Measurements from ENCODE around the gene ZNF710.
"Not testable (repeated sequence)": the region's sequence is repeated elsewhere in the genome, so short reads cannot be mapped to it uniquely, and the experiment has no call there.

Gene ZNF710

DNA sequence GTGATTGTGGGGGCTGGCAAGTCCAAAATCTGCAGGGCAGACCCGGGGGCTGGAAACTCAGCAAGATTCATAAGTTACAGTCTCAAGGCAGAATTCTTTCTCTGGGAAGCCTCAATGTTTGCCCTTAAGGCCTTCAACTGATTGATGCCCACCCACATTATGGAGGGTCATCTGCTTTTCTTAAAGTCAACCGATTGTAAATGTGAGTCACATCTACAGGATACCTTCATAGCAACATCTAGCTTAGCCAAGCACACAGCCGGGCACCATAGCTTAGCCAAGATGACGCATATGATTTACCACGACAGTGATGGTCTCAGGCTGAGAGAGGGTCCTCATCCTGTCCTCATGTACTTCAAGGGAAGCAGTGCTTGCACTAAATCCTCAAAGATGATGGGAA, 57.7 kb downstream of the ZNF710 start:
- DNase-seq (ENCODE audit: extremely low read depth in 1 of 2, low read depth in 1 of 2) = no peak

DNA sequence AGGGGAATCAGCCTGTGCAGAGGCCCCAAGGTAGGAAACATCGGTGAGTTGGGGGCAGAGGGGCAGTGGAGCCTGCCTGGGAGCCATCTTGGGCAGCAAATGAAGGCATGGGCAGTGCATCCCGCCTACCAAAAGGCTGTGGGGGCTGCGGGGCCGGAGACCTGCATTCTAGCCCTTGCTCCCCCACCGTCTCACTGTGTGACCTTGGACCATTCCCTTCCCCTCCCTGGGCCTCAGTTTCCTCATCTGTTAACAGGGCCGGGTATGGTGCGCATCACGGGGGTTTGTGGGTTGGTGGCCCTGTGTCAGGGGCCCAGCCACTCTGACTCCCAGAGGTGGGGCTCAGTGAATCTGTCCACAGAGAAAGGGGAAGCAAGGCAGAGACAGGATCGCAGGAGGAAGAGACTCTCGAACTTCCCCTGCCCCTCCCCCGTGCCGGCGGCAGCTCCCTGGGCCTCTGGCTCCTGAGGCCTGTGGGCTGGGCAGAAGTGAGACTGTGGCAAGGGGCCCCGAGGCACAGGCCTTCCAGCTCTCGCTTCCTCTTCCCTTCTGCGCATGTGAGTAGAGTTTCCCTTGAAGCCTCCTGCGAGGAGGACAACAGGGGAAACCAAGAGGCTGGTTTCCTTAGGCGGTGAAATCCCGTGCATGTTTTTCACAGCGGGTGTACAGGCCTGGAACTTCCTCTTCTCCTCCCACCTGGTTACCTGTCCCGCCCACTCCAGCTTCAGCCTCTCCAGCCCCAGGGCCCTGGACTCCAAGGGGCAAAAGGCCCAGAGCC, 58.3 kb downstream of the ZNF710 start:
- peak; percentile 63 to 81 for DNase-seq (ENCODE audit: extremely low read depth in 1 of 2, low read depth in 1 of 2)

DNA sequence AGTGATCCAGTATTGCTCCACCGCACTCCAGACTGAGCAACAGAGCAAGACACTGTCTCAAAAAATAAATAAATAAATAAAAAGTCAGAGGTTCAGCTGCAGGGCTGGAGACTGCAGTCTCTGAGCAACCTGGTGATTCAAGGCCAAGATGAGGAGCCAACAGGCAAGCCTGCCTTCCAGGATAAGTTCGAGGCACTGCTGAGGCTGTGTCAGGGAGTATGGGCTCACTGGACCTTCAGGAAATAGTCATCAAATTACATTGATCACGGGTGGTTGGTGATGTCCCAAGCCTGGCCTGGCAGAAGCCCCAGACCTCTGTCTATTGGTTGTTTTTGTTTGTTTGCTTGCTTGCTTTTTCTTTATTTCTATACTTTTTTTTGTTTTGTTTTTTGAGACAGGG, 59.7 kb downstream of the ZNF710 start:
- no peak for DNase-seq (ENCODE audit: extremely low read depth in 1 of 2, low read depth in 1 of 2)

DNA sequence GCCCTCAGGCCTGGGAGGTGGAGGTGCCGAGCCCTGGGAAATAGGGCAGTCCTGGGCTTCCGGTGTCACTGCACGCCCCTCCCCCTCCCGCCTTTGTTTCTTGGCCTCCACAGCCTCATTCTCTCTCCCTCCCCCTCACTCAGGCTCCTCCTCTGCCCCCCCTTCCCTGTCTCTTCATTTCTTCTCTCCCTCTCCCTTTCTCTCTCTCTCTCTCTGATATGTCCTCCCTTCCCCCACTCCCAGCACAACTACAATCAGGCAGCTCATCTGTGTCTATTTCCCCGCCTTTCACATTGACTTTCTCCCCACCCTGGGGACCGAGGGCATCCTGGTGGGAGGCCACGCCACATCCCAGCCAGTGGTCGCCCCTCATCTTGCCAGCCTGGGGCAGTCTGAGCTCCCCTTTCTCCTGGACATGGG, 60.9 kb downstream of the ZNF710 start:
- no peak for DNase-seq (ENCODE audit: extremely low read depth in 1 of 2, low read depth in 1 of 2)

DNA sequence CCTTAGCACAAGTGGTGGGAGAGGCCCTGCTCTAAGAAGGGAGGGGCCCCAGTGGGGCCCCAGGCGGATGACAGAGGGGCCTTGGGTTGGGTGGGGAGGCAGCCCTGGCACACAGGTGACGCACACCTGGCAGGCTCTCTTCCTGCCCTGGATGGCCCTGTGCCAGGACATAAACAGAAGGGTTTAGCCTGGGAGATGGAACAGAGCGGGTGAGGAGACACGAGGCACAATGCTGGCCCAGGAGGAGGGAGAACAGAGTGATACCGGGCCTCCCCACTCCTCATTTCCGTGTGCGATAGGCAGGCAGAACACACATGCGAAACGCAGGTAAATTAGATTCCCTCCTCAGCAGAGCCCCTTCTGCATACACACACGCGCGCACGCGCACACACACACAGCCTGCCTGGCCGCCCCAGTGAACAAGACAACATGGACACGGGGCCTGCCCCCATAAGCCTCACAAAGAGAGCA, 61.4 kb downstream of the ZNF710 start:
- DNase-seq (ENCODE audit: extremely low read depth in 1 of 2, low read depth in 1 of 2) = no peak

DNA sequence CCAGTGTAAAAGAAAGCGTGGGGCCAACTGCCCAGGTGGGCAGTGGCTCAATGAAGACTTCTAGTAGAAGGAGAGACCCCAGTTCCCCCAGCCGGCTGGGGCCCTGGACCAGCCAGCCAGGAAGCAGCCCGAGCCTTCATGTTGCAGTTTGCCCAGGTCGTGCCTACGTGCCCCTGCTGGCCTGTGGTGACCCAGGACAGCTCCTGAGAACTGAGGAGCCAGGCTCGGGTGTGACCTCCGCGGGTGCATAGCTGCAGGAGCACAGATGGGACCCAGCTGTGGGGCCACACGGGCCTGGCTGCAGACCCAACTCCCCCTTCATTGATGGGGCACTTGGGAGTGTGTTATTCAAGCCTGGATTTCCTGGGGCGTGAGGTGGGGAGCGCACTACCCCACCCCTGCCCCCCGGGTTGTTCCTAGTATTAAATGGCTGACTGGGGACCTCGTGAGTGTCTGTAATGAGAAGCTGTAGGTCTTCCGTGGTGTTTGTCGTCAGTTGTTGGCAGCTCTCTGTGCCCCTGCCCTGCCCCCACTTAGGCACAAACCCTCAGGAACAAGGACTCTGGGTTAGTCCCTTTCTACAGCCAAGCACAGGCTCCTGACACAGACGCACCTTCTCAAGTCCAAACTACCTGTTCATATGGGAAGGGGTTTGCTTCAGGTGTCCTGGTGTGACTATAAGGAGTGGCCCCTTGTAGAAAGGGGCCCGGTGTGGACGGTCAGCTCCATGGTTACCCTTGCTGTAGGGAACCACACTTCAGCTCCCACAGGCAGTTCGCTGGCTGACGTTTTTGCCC, 62.0 kb downstream of the ZNF710 start:
- DNase-seq (ENCODE audit: extremely low read depth in 1 of 2, low read depth in 1 of 2) = no peak

DNA sequence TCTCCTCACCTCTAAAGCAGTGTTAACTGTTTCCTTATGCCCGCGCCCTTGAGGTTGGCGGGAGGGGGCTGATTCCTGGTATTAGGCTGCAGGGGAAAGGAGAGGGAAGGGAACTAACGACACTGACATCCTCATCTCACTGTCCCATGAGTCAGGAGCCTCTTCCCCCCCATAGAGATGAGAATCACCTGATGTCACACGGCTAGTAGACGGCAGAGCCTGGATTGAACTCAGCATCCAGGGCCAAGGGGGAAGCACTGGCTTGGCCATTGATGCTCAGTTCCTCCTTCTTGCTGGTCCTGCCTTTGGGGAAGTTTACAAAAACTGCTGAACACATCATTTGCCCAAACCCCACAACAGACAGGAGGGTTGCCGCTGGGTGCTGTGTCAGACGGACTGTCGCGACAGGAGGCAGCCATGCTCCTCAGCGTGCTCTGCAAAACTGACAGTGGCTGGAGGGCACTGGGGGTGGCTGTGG, 62.7 kb downstream of the ZNF710 start:
- DNase-seq (ENCODE audit: extremely low read depth in 1 of 2, low read depth in 1 of 2) = no peak

DNA sequence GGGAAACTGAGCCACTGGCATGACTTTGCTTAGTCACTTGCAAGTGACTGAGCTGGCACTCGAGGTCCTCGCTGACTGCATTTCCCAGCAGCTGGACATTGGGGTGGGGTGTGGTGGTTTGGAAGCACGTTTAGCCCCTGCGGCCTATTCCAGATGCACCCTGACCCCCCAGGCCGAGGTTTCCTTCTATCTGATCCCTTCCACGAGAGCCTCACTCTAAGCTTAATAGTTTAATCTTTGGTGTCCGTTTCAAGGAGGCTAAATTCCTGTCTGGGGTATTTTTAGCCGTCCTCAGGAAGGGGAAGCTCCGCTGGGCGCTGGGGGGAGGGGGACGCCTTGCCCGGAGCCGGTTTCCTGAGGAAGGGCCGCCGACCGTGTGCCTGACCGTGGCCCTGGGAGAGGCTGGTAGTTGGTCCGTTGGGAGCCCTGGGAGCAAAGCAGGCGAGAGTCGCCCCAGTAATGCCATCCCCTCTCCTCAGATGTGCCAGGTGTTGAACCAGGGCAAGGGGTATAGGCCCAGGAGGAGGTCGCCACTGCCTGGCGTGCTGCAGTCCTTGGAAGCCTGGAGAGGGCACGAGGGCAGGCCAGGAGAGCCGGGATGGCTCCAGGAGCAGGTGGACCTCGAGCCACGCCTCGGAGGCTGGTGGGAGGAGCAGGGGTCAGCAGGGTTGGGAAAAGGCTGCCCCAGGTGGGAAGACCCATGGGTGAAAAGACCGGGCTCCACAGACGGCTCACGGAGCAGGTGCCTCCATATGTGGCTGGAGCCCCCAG, 64.0 kb downstream of the ZNF710 start:
- DNase-seq (ENCODE audit: extremely low read depth in 1 of 2, low read depth in 1 of 2) = no peak

DNA sequence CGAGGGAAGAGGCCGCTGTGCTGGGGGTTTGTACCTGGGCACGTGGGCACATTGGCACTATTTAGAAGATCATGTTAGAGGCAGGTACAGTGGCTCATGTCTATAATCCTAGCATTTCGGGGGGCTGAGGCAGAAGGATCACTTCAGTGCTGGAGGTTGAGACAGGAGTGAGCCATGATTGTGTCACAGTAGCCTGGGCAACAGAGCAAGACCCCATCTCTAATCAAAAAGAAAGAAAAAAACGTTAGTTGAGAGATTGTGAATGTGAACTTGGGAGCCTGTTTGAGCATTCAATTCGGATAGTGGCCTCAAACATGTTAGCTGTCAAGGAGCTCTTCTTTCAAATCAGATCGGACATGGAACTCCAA, 64.5 kb downstream of the ZNF710 start:
- no peak for DNase-seq (ENCODE audit: extremely low read depth in 1 of 2, low read depth in 1 of 2)

DNA sequence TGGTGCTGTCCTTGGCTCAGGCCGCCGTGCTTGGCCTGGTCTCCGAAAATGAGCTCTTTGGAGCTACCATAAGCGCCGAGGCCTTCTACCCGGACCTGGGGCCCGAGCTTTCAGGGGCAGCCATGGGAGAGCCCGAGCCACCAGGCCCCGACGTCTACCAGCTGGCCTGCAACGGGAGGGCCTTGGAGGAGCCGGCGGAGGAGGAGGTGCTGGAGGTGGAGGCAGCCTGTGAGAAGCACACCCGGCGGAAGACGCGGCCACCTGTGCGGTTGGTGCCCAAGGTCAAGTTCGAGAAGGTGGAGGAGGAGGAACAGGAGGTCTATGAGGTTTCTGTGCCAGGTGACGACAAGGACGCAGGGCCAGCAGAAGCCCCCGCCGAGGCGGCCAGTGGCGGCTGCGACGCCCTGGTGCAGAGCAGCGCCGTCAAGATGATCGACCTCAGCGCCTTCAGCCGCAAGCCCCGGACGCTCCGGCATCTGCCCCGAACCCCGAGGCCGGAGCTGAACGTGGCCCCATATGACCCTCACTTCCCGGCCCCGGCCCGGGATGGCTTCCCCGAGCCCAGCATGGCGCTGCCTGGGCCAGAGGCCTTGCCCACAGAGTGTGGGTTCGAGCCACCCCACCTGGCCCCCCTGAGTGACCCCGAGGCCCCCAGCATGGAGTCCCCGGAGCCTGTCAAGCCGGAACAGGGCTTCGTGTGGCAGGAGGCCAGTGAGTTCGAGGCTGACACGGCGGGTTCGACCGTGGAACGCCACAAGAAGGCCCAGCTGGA, 66.2 kb downstream of the ZNF710 start:
- DNase-seq (ENCODE audit: extremely low read depth in 1 of 2, low read depth in 1 of 2) = no peak

DNA sequence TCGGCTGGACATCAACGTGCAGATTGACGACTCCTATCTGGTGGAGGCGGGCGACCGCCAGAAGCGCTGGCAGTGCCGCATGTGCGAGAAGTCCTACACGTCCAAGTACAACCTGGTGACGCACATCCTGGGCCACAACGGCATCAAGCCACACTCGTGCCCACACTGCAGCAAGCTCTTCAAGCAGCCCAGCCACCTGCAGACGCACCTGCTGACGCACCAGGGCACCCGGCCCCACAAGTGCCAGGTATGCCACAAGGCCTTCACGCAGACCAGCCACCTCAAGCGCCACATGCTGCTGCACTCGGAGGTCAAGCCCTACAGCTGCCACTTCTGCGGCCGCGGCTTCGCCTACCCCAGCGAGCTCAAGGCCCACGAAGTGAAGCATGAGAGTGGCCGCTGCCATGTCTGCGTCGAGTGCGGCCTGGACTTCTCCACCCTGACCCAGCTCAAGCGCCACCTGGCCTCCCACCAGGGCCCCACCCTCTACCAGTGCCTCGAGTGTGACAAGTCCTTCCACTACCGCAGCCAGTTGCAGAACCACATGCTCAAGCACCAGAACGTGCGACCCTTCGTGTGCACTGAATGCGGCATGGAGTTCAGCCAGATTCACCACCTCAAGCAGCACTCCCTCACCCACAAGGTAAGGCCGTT, 67.0 kb downstream of the ZNF710 start:
- DNase-seq (ENCODE audit: extremely low read depth in 1 of 2, low read depth in 1 of 2) = no peak

DNA sequence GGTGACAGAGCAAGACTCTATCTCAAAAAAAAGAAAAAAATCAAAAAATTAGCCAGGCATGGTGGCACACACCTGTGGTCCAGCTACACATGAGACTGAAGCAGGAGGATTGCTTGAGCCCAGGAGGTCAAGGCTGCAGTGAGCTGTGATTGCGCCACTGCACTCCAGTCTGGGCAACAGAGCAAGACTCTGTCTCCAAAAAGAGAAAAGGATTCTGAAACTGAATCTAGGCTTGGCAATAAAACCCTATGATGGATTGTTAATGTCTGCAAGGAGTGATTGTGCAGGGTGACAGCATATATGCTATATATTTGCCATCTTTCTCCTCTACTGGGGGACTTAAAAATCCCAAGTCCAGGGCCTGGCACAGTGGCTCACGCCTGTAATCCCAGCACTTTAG, 69.5 kb downstream of the ZNF710 start:
- DNase-seq (ENCODE audit: extremely low read depth in 1 of 2, low read depth in 1 of 2) = not testable (repeated sequence)

DNA sequence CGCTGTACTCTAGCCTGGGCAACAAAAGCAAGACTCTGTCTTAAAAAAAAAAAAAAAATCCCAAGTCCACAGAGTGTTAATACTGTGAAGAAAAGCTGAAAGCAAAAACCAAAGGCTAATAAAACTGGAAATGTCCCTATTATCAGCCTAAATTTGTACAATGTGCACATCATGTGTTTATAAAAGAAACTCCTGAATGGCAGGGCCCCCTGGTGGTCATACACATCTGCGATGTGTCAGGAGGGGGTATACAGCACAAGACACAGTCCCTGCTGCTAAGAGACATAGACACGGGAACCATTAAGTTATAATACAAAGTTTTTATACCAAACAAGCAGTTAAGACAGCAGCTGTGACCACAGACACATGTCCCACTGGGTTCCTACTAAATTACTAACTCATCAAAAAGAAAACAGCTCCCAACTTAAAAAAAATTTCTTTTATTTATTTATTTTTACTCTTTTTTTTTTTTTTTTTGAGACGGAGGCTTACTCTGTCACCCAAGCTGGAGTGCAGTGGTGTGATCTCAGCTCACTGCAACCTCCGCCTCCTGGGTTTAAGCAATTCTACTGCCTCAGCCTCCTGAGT, 70.2 kb downstream of the ZNF710 start:
- peak in 1 of 2 donors; percentile 53 for DNase-seq (ENCODE audit: extremely low read depth in 1 of 2, low read depth in 1 of 2)

DNA sequence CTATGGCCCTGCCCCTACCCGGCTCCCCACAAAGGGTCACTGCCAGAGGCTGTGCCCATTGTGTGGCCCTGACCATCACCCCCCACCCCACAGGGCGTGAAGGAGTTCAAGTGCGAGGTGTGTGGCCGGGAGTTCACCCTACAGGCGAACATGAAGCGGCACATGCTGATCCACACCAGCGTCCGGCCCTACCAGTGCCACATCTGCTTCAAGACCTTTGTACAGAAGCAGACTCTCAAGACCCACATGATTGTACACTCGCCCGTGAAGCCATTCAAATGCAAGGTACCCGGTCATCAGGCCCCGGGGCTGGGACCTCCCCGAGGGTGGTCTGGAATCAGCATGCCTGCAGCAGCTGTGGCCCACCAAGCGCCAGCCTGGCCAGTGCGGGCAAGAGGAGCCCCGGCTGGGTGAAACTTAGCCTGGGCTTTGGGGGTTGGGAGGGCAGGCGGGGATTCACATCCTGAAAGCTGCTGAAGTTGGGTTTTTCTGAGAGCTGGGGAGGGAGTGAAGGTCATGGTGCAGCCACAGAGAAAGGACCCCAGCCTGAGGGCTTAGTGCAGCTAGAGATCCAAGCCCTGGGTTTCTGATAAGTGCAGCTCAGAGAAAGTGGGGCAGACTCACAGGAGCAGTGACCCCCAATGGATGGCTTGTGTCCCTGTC, 72.0 kb downstream of the ZNF710 start:
- DNase-seq (ENCODE audit: extremely low read depth in 1 of 2, low read depth in 1 of 2) = no peak

DNA sequence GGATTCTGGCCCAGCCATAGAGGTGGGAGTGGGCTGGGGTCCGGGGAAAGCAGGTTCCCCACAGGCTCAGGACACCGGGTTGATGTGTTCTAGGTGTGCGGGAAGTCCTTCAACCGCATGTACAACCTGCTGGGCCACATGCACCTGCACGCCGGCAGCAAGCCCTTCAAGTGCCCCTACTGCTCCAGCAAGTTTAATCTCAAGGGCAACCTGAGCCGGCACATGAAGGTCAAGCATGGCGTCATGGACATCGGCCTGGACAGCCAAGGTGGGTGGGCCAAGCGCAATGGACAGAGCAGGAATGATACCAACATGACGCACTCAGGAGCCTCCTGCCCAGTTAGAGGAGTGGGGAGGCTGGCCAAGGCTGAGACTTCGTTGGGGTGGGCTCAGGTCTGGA, 72.9 kb downstream of the ZNF710 start:
- DNase-seq (ENCODE audit: extremely low read depth in 1 of 2, low read depth in 1 of 2) = no peak

DNA sequence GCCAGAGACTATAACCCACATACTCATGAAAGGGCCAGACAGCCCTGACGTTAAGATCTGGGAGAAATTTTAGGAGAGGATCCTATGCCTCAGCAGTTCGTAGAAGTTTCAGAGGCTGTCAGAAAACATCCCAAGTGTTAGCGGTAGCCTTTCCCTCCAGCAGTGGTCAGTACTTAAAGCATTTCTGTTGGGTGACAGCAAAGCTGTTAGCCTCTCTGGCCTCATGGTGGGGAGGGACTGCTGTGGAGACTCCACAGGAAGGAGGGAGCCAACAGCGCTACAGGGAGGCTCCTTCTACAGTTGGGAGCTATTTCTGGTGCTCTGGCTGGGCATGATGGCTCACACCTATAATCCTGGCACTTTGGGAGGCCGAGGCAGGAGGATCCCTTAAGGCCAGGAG, 73.8 kb downstream of the ZNF710 start:
- no peak for DNase-seq (ENCODE audit: extremely low read depth in 1 of 2, low read depth in 1 of 2)

DNA sequence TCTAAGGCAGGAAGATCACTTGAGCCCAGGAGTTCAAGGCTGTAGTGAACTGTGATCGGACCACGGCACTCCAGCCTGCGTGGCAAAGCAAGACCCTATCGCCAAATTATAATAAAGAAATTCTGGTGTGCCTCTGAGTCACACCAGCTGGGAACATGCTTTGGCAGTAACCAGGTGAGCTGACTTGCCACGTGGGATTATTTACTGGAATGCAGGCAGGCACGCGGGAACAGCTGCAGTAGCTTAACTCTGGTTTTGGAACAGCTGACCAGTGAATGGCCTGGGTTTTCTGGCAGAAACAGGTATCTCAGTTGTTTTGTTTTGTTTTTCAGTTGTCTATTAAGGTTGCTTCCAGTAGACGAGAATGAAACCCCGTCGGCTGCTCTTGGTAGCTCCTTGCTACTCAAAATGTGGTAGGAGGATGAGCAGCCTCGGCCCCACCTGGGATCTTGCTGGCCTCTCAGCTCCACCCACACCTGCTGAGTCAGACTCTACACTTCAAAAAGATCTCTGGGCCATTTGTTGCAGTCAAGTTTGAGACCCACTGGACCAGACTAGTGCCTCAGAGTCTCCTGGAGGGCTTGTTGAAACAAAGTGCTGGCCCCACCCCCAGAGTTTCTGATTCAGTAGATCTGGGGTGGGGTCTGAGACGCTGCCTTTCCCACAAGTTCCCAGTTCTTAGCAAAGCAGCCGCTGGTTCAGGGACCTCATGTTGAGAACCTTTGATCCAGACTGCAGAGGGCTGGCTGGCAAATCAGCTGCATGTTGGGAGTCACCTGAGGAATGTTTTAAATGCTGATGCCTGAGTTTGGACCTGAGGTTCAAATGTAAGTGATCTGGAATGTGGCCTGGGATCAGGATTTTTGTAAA, 74.5 kb downstream of the ZNF710 start:
- no peak for DNase-seq (ENCODE audit: extremely low read depth in 1 of 2, low read depth in 1 of 2)

DNA sequence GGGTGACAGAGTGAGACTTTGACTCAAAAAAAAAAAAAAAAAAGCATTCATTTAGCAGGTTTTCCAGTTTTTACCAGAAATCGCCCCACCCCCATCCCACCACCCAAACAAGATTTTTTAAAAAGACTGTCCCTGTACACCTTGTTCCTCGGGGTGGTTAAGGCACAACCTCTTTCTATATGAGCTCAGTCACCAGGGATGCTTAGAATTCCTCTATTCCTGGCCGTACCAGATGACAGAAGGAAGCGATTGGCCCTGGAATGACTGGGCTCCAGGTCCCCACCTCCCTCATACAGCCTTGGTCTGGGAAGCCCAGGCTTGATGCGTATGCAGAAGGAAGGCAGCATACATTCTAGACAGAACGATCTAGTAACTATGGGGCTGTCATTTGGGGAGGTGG, 75.6 kb downstream of the ZNF710 start:
- DNase-seq (ENCODE audit: extremely low read depth in 1 of 2, low read depth in 1 of 2) = no peak

All from stimulated activated CD8-positive, alpha-beta memory T cell treated with anti-CD3 and anti-CD28 coated beads, Interleukin-7, amount 100 ng/mL, for 48 hours (primary cell).